SK-N-MC (cell line): ENCODE measurements around the gene SERPINE2.

ENCODE experiments used
- EZH2 ChIP-seq: fragments of 200-600 bp; sonication (generic); IDR thresholded peaks from one replicate; pipeline ENCODE4 v1.6.1; 2017; ENCODE audit warnings: antibody characterized with exemption
- FOXP2 ChIP-seq: optimal IDR thresholded peaks from 2 replicates; pipeline ENCODE3; 2011; ENCODE audit warnings: mild to moderate bottlenecking, moderate library complexity; ENCODE audit not compliant: insufficient read depth; ENCODE audit errors: extremely low read length, control extremely low read depth
- POLR2AphosphoS5 ChIP-seq: IDR thresholded peaks from 2 replicates; pipeline ENCODE4 v1.6.1; 2012; ENCODE audit warnings: mild to moderate bottlenecking, low read depth, low read length, borderline replicate concordance

- TF ChIP-seq EZH2: no peak
- no peak for TF ChIP-seq FOXP2
- TF ChIP-seq POLR2AphosphoS5: no peak
Observed at GRCh38 chr2:223995569-223995968, 43.5 kb downstream of the SERPINE2 start.
